HCT116 (cell line): ENCODE data around the gene GEN1. TPM values are rescaled to one million over a fixed set of nuclear protein-coding genes. Genes with fewer than 3 reads are reported as not detected.

Experiments
- ATAC-seq: fragments of 200-7000 bp; cut with Tn5 transposase; 2 replicates; pipeline ENCODE4 v1.9.1; 2020; ENCODE audit warnings: mild to moderate bottlenecking, moderate library complexity
- BruUV-seq: library from RNA; stranded (reverse); fragments of 400-500 nt; replicated peaks from 2 replicates; lab custom pipeline; 2021; lab: Mats Ljungman, UMichigan
- CTCF ChIA-PET: fragments of 300-600 bp; sonication (Branson Sonifier 250); formaldehyde crosslinking; loops from one replicate; lab custom pipeline; 2021; ENCODE audit warnings: antibody characterized with exemption; lab: Charles Lee
- POLR2A ChIA-PET: fragments of 300-600, 350-600 bp; sonication (Branson Sonifier 250); formaldehyde crosslinking; loops from one replicate; lab custom pipeline; 2021; ENCODE audit warnings: antibody characterized with exemption; lab: Charles Lee
- RAD21 ChIA-PET, 2 experiments: fragments of 300-600 bp; sonication (Branson Sonifier 250); formaldehyde crosslinking; loops; one replicate each; lab custom pipeline; 2023; ENCODE audit warnings: low total read pairs in 2 of 2; ENCODE audit not compliant: uncharacterized antibody in 2 of 2, unreplicated experiment in 2 of 2, low non-redundant PET in 1 of 2; lab: Charles Lee
- DNase-seq: peaks from one replicate; pipeline ENCODE4 v3.0.0-alpha.2; 2010; ENCODE audit warnings: low read depth, low spot score
- H2AFZ ChIP-seq: fragments of 200-600 bp; shearing (Covaris generic), sonication (generic); 2 replicates; pipeline ENCODE4 v1.6.1; 2017; ENCODE audit warnings: low read depth, mixed run types, mixed read lengths, antibody characterized with exemption, low read length; ENCODE audit not compliant: poor library complexity, severe bottlenecking
- H3K27ac ChIP-seq: 2 replicates; pipeline ENCODE4 v1.5.1; 2012; ENCODE audit warnings: low read depth, low read length
- H3K27me3 ChIP-seq: fragments of 200-600 bp; sonication (generic); 2 replicates; pipeline ENCODE4 v1.6.1; 2016; ENCODE audit warnings: mixed run types, low read length, mixed read lengths; ENCODE audit not compliant: insufficient read depth
- H3K36me3 ChIP-seq, 2 experiments: fragments of 200-500 bp in 1 of 2; fragments of 200-600 bp in 1 of 2; sonication (Bioruptor generic) in 1 of 2; sonication (generic) in 1 of 2; 2 replicates each; pipeline versions ENCODE4 v1.5.1 to v1.6.1; 2014 to 2016; ENCODE audit warnings: low read length in 2 of 2, inconsistent platforms in 1 of 2, mixed read lengths in 1 of 2, mixed run types in 1 of 2; ENCODE audit not compliant: insufficient read depth in 2 of 2, control insufficient read depth in 1 of 2
- H3K4me1 ChIP-seq, 2 experiments: fragments of 200-600 bp in 1 of 2; sonication (generic) in 1 of 2; 2 replicates each; pipeline versions ENCODE4 v1.5.1 to v1.6.1; 2012 to 2017; ENCODE audit warnings: low read length in 2 of 2, inconsistent platforms in 1 of 2, mild to moderate bottlenecking in 1 of 2, mixed read lengths in 1 of 2, mixed run types in 1 of 2, moderate library complexity in 1 of 2; ENCODE audit not compliant: insufficient read depth in 2 of 2, control insufficient read depth in 1 of 2
- H3K4me2 ChIP-seq: fragments of 200-600 bp; sonication (generic); 2 replicates; pipeline ENCODE4 v1.6.1; 2017; ENCODE audit warnings: mixed run types, low read length, mixed read lengths
- H3K4me3 ChIP-seq, 2 experiments: fragments of 200-600 bp in 1 of 2; sonication (generic) in 1 of 2; replicated peaks in 1 of 2; 2 replicates each; pipeline ENCODE4 v1.5.1; 2011 to 2016; ENCODE audit warnings: low read length in 2 of 2, control low read depth in 1 of 2, low read depth in 1 of 2, mild to moderate bottlenecking in 1 of 2, mixed read lengths in 1 of 2, mixed run types in 1 of 2
- H3K79me2 ChIP-seq: fragments of 200-600 bp; sonication (generic); 2 replicates; pipeline ENCODE4 v1.6.1; 2017; ENCODE audit warnings: mild to moderate bottlenecking, mixed run types, low read length, moderate library complexity, mixed read lengths; ENCODE audit not compliant: insufficient read depth
- H3K9ac ChIP-seq: fragments of 200-600 bp; sonication (generic); 2 replicates; pipeline ENCODE4 v1.6.1; 2016; ENCODE audit warnings: low read length, mixed read lengths
- H3K9me2 ChIP-seq: fragments of 200-600 bp; sonication (generic), shearing (Covaris generic); 2 replicates; pipeline ENCODE4 v1.6.1; 2017; ENCODE audit warnings: mixed run types, mild to moderate bottlenecking, moderate library complexity; ENCODE audit not compliant: insufficient read depth
- H3K9me3 ChIP-seq, 2 experiments: fragments of 200-500 bp in 1 of 2; fragments of 200-600 bp in 1 of 2; sonication (Bioruptor generic) in 1 of 2; sonication (generic) in 1 of 2; 2 replicates each; pipeline ENCODE4 v1.6.1; 2014 to 2017; ENCODE audit warnings: low read length in 2 of 2, mixed read lengths in 2 of 2, inconsistent platforms in 1 of 2, low read depth in 1 of 2, mild to moderate bottlenecking in 1 of 2, mixed run types in 1 of 2, moderate library complexity in 1 of 2; ENCODE audit not compliant: control insufficient read depth in 1 of 2, insufficient read depth in 1 of 2
- H4K20me1 ChIP-seq: fragments of 200-600 bp; sonication (generic), shearing (Covaris generic); 2 replicates; pipeline ENCODE4 v1.6.1; 2017; ENCODE audit warnings: mixed run types, mild to moderate bottlenecking, moderate library complexity; ENCODE audit not compliant: insufficient read depth
- CBX3 ChIP-seq: IDR thresholded peaks from 2 replicates; pipeline ENCODE4 v1.6.1; 2012; ENCODE audit warnings: low read depth
- ELF1 ChIP-seq: IDR thresholded peaks from 2 replicates; pipeline ENCODE4 v1.6.1; 2012; ENCODE audit warnings: low read depth, borderline replicate concordance
- EZH2 ChIP-seq: fragments of 200-600 bp; sonication (generic); IDR thresholded peaks from 2 replicates; pipeline ENCODE4 v1.6.1; 2017; ENCODE audit warnings: antibody characterized with exemption, mixed run types
- FOSL1 ChIP-seq: IDR thresholded peaks from 2 replicates; pipeline ENCODE4 v1.6.1; 2012; ENCODE audit warnings: low read depth
- RAD21 ChIP-seq: IDR thresholded peaks from 2 replicates; pipeline ENCODE4 v1.6.1; 2012; ENCODE audit warnings: low read depth, mild to moderate bottlenecking
- SIN3A ChIP-seq: IDR thresholded peaks from 2 replicates; pipeline ENCODE4 v1.6.1; 2012; ENCODE audit warnings: low read depth
- SRF ChIP-seq: IDR thresholded peaks from 2 replicates; pipeline ENCODE4 v1.6.1; 2012; ENCODE audit warnings: low read depth
- TCF7L2 ChIP-seq: IDR thresholded peaks from 2 replicates; pipeline ENCODE4 v1.7.0; 2011; ENCODE audit warnings: borderline replicate concordance, inconsistent platforms; ENCODE audit not compliant: insufficient read depth, insufficient read length; ENCODE audit errors: extremely low read depth
- YY1 ChIP-seq: IDR thresholded peaks from 2 replicates; pipeline ENCODE4 v1.6.1; 2011; ENCODE audit warnings: low read length, low read depth, moderate library complexity, mild to moderate bottlenecking; ENCODE audit not compliant: insufficient replicate concordance; ENCODE audit errors: extremely low read depth
- intact Hi-C: fragments of 100-400 bp; cut with micrococcal nuclease; formaldehyde crosslinking; loops from 2 replicates; pipeline ENCODE4 v1.10.0; 2022
- total RNA-seq: library from RNA; stranded (reverse); gene quantifications from one replicate; pipeline ENCODE4 v1.2.1, GENCODE V29; 2021; ENCODE audit not compliant: unreplicated experiment
- TF ChIP-seq, protein P1 (sequence below): IDR thresholded peaks from 2 replicates; pipeline ENCODE4 v1.6.1; 2011; ENCODE audit warnings: mild to moderate bottlenecking, low read length, moderate library complexity; ENCODE audit not compliant: insufficient replicate concordance; ENCODE audit errors: extremely low read depth

GEN1 gene
- total RNA-seq, 1 experiment from 2014 or later: 19.7 TPM

GRCh38 chr2:17765398-17765797 is 11.5 kb downstream of the GEN1 start:
- no peak overlapping the region for H3K9ac ChIP-seq
- DNase-seq (no peak), ATAC-seq (no peak)
- ChIA-PET POLR2A (no interaction called here), RAD21 (no interaction called here), CTCF (no interaction called here)
- no peaks in the 10 kb centered on the region for H3K27me3 ChIP-seq
- H3K36me3 ChIP-seq: peaks cover 0 to 17% of the 10 kb centered on the region in 2 experiments; a peak in 3 of 4 replicates
- no peak overlapping the region for H3K27ac ChIP-seq
- H3K9me3 ChIP-seq: no peaks in the 10 kb centered on the region
- no peak overlapping the region for H3K4me2 ChIP-seq
- TF ChIP-seq TCF7L2 (no peak), CBX3 (no peak)
- H3K4me3 ChIP-seq: no peak overlapping the region
- H2AFZ ChIP-seq: no peak overlapping the region
- H4K20me1 ChIP-seq: no peaks in the 10 kb centered on the region; the same call in 1 of the 2 replicates
- intact Hi-C loops: no loop called here
- H3K79me2 ChIP-seq: peaks cover 7% of the 10 kb centered on the region; the same call in 1 of the 2 replicates
- no TSS peak for BruUV-seq
- no peaks in the 10 kb centered on the region for H3K9me2 ChIP-seq
- no peaks in the 10 kb centered on the region for H3K4me1 ChIP-seq

DNA sequence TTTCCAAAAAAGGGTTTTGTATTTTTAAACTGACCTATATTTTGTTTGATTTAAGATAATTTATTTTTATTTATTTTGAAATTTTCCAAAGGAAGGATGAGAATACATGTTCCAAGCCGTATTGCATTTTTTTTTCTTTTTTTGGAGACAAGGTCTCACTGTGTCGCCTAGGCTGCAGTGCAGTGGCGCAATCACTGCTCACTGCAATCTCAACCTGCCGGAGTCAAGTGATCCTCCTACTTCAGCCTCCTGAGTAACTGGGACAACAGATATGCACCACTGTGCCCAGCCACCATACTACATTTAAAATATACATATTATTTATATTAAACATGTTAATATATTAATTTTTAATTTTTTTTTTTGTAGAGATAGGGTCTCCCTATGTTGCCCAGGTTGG is 15.0 kb downstream of the GEN1 start:
- no peaks in the 10 kb centered on the region; the same call in 1 of the 2 replicates for H4K20me1 ChIP-seq
- no peaks in the 10 kb centered on the region for H3K4me1 ChIP-seq
- ATAC-seq: no peak
- intact Hi-C loops: no loop called here
- no peaks in the 10 kb centered on the region for H3K27me3 ChIP-seq
- H3K4me3 ChIP-seq: no peak overlapping the region
- H3K4me2 ChIP-seq: no peak overlapping the region
- no peak overlapping the region for H2AFZ ChIP-seq
- DNase-seq: no peak
- ChIA-PET RAD21 (no interaction called here), CTCF (no interaction called here), POLR2A (no interaction called here)
- H3K9me2 ChIP-seq: no peaks in the 10 kb centered on the region
- H3K9ac ChIP-seq: no peak overlapping the region
- no peak for TF ChIP-seq FOSL1
- TF ChIP-seq SIN3A: no peak
- TF ChIP-seq SRF: no peak
- TF ChIP-seq EZH2: no peak
- no peak for TF ChIP-seq ELF1
- TF ChIP-seq, protein P1, sequence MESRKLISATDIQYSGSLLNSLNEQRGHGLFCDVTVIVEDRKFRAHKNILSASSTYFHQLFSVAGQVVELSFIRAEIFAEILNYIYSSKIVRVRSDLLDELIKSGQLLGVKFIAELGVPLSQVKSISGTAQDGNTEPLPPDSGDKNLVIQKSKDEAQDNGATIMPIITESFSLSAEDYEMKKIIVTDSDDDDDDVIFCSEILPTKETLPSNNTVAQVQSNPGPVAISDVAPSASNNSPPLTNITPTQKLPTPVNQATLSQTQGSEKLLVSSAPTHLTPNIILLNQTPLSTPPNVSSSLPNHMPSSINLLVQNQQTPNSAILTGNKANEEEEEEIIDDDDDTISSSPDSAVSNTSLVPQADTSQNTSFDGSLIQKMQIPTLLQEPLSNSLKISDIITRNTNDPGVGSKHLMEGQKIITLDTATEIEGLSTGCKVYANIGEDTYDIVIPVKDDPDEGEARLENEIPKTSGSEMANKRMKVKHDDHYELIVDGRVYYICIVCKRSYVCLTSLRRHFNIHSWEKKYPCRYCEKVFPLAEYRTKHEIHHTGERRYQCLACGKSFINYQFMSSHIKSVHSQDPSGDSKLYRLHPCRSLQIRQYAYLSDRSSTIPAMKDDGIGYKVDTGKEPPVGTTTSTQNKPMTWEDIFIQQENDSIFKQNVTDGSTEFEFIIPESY: no peak
- TF ChIP-seq RAD21: no peak
- no peak for TF ChIP-seq YY1
- peaks cover 5 to 19% of the 10 kb centered on the region in 2 experiments for H3K36me3 ChIP-seq
- H3K9me3 ChIP-seq: no peaks in the 10 kb centered on the region
- BruUV-seq: no TSS peak
- no peak overlapping the region for H3K27ac ChIP-seq
- no peaks in the 10 kb centered on the region for H3K79me2 ChIP-seq
